ENCODE measurements around the gene C1QB.
A peak's percentile ranks its signal among the peaks of the same experiment; 100 is the strongest.
"Not testable (repeated sequence)": the region's sequence is repeated elsewhere in the genome, so short reads cannot be mapped to it uniquely, and the experiment has no call there.

C1QB gene

DNA sequence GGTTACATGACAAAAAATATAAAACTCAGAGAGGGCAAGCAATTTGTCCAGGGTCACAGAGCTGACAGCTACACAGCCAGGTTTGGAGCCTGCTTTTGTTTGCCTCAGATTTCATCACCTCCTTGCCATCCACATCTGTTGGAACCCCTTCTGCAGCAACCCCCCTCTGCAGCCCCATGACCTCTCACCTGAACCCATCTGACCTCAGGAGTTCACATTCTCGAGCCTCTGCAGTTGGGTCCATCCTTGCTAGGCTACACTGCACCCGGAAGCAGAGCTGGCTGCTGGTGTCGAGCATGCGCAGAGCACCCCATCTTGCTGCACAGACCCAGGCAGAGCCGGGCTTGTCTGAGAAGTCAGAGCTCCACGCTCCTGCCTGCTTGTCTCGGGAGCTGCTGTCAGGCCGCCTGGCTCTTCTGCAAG, 10.0 kb downstream of the C1QB start:
- Histone ChIP-seq H3K36me3 (ENCODE audit: control insufficient read depth, insufficient read depth, low read length) (no peaks in the 10 kb centered on the region), H3K27ac (ENCODE audit: insufficient read depth, low read depth, low read length, poor library complexity, severe bottlenecking) (no peak overlapping the region), H3K4me3 (ENCODE audit: insufficient read depth, low read depth, low read length) (no peak overlapping the region), H3K27me3 (ENCODE audit: control insufficient read depth, insufficient read depth, low read length, poor library complexity, severe bottlenecking) (no peaks in the 10 kb centered on the region), H3K9me3 (ENCODE audit: control insufficient read depth, low read length) (no peaks in the 10 kb centered on the region), H3K4me1 (ENCODE audit: control insufficient read depth, insufficient read depth, low read length) (no peaks in the 10 kb centered on the region)
- 91 to 93% methylated on average over 8 of the region's 8 CpGs for WGBS, 2 experiments

DNA sequence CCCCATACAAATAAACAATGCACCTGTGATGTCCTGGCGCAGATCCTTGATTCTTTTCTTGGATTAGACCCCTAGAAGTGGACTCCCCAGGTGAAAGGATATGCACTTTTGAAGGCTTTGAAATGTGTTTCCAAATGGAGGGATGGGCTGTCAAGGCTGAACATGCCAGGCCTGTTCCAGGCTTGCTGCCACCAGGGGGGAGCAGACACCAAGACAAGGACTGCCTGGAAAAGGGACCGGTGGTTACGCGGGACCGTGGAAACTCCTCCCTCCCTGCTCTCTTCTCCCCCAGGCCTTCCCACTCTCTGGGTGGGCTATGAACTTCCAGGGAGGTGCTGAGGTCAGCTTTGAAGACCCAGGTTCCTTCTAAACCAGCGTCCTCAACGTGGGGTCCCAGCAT, 12.7 kb downstream of the C1QB start:
- no peaks in the 10 kb centered on the region for H3K36me3 ChIP-seq (ENCODE audit: control insufficient read depth, insufficient read depth, low read length)
- no peaks in the 10 kb centered on the region for H3K4me1 ChIP-seq (ENCODE audit: control insufficient read depth, insufficient read depth, low read length)
- no peak overlapping the region for H3K4me3 ChIP-seq (ENCODE audit: insufficient read depth, low read depth, low read length)
- WGBS, 2 experiments = 41 to 43% methylated on average over 7 of the region's 7 CpGs
- H3K27me3 ChIP-seq (ENCODE audit: control insufficient read depth, insufficient read depth, low read length, poor library complexity, severe bottlenecking) = no peaks in the 10 kb centered on the region
- no peak overlapping the region for H3K27ac ChIP-seq (ENCODE audit: insufficient read depth, low read depth, low read length, poor library complexity, severe bottlenecking)
- H3K9me3 ChIP-seq (ENCODE audit: control insufficient read depth, low read length) = no peaks in the 10 kb centered on the region

DNA sequence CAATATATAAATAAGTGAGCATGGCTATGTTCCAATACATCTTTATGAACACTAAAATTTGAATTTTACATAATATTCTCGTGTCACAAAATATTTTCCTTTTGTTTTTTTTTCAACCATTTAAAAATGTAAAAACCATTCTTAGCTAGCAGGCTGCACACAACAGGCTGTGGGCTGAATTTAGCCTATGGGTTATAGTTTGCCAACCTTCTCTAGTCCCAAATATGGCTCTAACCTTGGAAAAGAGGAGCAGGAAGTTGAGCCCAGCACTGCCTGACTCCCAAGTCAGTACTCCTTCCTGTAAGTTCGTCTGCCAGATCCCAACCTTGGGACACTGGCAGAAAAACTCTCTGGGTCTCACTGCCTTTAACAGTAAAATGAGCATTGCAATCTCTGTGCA, 13.4 kb downstream of the C1QB start:
- H3K27ac ChIP-seq (ENCODE audit: insufficient read depth, low read depth, low read length, poor library complexity, severe bottlenecking) = no peak overlapping the region
- WGBS, 2 experiments = 82 to 100% methylated on average over 1 to 2 of the region's 2 CpGs
- no peak overlapping the region for H3K4me3 ChIP-seq (ENCODE audit: insufficient read depth, low read depth, low read length)
- H3K36me3 ChIP-seq (ENCODE audit: control insufficient read depth, insufficient read depth, low read length) = no peaks in the 10 kb centered on the region
- H3K9me3 ChIP-seq (ENCODE audit: control insufficient read depth, low read length) = no peaks in the 10 kb centered on the region
- no peaks in the 10 kb centered on the region for H3K27me3 ChIP-seq (ENCODE audit: control insufficient read depth, insufficient read depth, low read length, poor library complexity, severe bottlenecking)
- no peaks in the 10 kb centered on the region for H3K4me1 ChIP-seq (ENCODE audit: control insufficient read depth, insufficient read depth, low read length)

DNA sequence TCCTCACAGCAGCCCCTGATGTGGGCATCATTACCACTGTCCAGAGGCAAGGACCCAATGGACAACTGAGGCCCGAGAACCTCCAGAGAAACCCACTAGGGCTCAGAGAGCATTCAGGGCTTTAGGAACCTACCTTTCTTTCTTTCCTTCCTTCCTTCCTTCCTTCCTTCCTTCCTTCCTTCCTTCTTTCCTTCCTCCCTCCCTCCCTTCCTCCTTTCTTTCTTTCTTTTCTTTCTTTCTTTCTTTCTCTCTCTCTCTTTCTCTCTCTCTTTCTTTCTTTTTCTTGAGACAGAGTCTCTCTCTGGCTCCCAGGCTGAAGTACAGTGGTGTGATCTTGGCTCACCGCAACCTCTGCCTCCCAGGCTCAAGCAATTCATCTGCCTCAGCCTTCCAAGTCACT, 15.8 kb downstream of the C1QB start:
- not testable (repeated sequence) for H3K36me3 ChIP-seq (ENCODE audit: control insufficient read depth, insufficient read depth, low read length); H3K9me3 ChIP-seq (ENCODE audit: control insufficient read depth, low read length); H3K27me3 ChIP-seq (ENCODE audit: control insufficient read depth, insufficient read depth, low read length, poor library complexity, severe bottlenecking); H3K4me3 ChIP-seq (ENCODE audit: insufficient read depth, low read depth, low read length); H3K27ac ChIP-seq (ENCODE audit: insufficient read depth, low read depth, low read length, poor library complexity, severe bottlenecking)
- H3K4me1 ChIP-seq (ENCODE audit: control insufficient read depth, insufficient read depth, low read length) = peaks cover 11% of the 10 kb centered on the region
- WGBS, 2 experiments = 91 to 92% methylated on average over 2 of the region's 2 CpGs

DNA sequence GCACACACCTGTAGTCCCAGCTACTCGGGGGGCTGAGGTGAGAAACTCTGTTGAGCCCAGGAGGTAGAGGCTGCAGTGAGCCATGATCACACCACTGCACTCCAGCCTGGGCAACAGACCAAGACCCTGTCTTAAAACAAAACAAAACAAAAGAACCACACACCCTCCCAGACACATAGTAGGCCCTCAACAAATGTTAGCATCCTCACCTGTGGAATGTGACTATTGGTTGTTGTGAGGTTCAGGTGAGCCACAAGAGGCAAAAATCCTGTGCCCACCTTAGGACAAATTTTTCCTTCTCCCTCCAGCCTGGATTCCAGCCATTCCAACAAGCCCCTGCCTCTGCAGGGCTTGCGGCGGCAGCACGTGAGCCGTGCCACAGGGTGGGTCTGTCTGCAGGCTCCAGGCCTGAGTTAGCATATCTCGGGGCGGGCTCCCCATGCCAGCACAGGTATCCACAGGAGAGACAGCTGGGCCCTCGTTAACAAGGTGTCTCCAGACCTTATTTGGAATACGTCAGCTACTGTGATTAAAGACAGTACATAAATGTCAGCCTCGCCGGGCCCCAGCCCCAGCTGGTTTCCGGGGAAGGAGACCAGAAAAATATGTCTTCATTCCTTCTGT, 17.4 kb downstream of the C1QB start:
- H3K36me3 ChIP-seq (ENCODE audit: control insufficient read depth, insufficient read depth, low read length) = no peaks in the 10 kb centered on the region
- 83 to 85% methylated on average over 12 of the region's 12 CpGs for WGBS, 2 experiments
- no peak overlapping the region for H3K27ac ChIP-seq (ENCODE audit: insufficient read depth, low read depth, low read length, poor library complexity, severe bottlenecking)
- no peak overlapping the region for H3K4me3 ChIP-seq (ENCODE audit: insufficient read depth, low read depth, low read length)
- H3K9me3 ChIP-seq (ENCODE audit: control insufficient read depth, low read length) = no peaks in the 10 kb centered on the region
- H3K4me1 ChIP-seq (ENCODE audit: control insufficient read depth, insufficient read depth, low read length) = peaks cover 11% of the 10 kb centered on the region
- H3K27me3 ChIP-seq (ENCODE audit: control insufficient read depth, insufficient read depth, low read length, poor library complexity, severe bottlenecking) = no peaks in the 10 kb centered on the region

DNA sequence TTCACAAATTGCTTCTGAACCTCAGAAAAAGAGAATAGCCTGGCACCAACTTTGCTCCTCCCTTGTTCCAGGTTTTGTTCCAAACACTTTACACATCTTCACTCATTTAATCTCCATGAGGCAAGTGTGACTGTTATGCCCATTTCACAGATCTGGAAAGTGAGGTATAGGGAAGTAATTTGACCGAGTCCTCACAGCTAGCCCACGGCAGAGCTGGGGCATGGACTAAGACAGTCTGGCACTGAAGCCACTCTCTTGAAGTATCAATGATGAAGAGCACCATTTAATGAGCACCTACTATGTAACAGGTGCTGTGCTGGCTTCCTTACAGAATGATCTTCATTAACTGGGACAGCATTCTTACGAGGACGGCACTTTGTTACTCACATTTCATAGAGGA, 19.0 kb downstream of the C1QB start:
- no peaks in the 10 kb centered on the region for H3K9me3 ChIP-seq (ENCODE audit: control insufficient read depth, low read length)
- no peaks in the 10 kb centered on the region for H3K36me3 ChIP-seq (ENCODE audit: control insufficient read depth, insufficient read depth, low read length)
- 94 to 96% methylated on average over 4 of the region's 4 CpGs for WGBS, 2 experiments
- peaks cover 13% of the 10 kb centered on the region for H3K4me1 ChIP-seq (ENCODE audit: control insufficient read depth, insufficient read depth, low read length)
- no peaks in the 10 kb centered on the region for H3K27me3 ChIP-seq (ENCODE audit: control insufficient read depth, insufficient read depth, low read length, poor library complexity, severe bottlenecking)
- no peak overlapping the region for H3K27ac ChIP-seq (ENCODE audit: insufficient read depth, low read depth, low read length, poor library complexity, severe bottlenecking)
- H3K4me3 ChIP-seq (ENCODE audit: insufficient read depth, low read depth, low read length) = no peak overlapping the region

DNA sequence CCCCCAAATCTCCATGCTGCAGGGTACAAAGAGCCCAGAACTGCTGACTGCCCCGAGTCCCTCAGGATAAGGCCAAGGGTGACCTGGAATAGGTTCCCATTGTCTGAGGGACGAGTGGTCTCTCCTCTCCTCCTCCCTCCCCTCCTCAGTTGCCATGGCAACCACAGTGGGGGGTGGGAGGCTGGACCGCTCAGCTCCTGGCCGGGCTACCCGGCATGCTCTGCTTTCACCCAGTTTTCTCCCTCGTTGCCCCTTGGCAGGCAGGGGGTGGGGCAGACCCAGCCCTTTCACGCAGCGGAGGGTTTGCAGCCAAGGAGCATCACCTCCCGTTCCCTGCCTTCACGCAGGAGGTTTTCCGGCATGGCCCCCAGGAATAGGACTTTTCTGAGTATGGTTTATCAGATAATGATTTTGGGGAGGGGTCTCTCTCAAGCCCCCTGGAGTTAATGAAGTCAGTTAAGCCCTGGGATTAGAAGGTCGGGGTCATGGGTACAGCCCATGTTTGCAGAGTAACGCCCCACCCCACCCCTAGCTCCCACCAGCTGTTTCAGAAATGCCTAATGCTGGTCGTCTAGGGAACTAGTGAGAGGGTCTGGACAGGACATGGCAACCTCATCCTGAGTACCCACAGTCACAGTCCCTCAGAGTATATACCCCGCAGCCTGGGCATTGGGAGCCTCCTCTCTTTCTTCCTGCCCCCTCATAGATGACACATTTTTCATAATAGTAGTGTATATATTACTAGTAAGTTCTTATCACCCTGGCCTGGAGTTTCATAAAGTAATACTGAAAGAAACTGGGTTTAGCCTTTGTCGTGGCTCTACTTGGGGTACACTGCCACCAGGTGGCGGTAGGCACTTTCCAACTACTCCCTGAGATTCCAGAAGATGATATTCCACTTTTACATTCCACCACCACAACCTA, 20.7 kb downstream of the C1QB start:
- Histone ChIP-seq H3K4me3 (ENCODE audit: insufficient read depth, low read depth, low read length) (no peak overlapping the region), H3K27ac (ENCODE audit: insufficient read depth, low read depth, low read length, poor library complexity, severe bottlenecking) (peak overlapping the region; percentile 77), H3K27me3 (ENCODE audit: control insufficient read depth, insufficient read depth, low read length, poor library complexity, severe bottlenecking) (no peaks in the 10 kb centered on the region), H3K9me3 (ENCODE audit: control insufficient read depth, low read length) (no peaks in the 10 kb centered on the region), H3K4me1 (ENCODE audit: control insufficient read depth, insufficient read depth, low read length) (peaks cover 23% of the 10 kb centered on the region), H3K36me3 (ENCODE audit: control insufficient read depth, insufficient read depth, low read length) (no peaks in the 10 kb centered on the region)
- 10 to 19% methylated on average over 16 to 17 of the region's 17 CpGs for WGBS, 2 experiments

DNA sequence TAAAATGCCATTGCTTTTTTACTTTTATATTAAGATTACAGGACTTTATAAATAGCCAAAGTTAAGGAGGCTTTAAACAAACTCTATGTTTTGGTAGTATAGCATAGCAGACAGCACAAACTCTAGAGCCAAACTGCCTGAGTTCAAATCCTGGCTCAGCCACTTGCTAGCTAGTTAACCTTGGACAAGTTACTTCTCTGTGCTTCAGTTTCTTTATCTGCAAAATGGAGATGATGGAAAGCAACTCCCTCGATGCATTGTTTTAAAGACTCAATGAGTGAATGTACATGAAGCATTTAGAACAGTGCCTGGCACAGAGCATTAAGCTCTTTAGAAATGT, 21.3 kb downstream of the C1QB start:
- Histone ChIP-seq H3K4me1 (ENCODE audit: control insufficient read depth, insufficient read depth, low read length) (peaks cover 23% of the 10 kb centered on the region), H3K36me3 (ENCODE audit: control insufficient read depth, insufficient read depth, low read length) (no peaks in the 10 kb centered on the region), H3K27ac (ENCODE audit: insufficient read depth, low read depth, low read length, poor library complexity, severe bottlenecking) (no peak overlapping the region), H3K9me3 (ENCODE audit: control insufficient read depth, low read length) (no peaks in the 10 kb centered on the region), H3K27me3 (ENCODE audit: control insufficient read depth, insufficient read depth, low read length, poor library complexity, severe bottlenecking) (no peaks in the 10 kb centered on the region), H3K4me3 (ENCODE audit: insufficient read depth, low read depth, low read length) (no peak overlapping the region)
- 60 to 67% methylated on average over 1 of the region's 1 CpG for WGBS, 2 experiments

DNA sequence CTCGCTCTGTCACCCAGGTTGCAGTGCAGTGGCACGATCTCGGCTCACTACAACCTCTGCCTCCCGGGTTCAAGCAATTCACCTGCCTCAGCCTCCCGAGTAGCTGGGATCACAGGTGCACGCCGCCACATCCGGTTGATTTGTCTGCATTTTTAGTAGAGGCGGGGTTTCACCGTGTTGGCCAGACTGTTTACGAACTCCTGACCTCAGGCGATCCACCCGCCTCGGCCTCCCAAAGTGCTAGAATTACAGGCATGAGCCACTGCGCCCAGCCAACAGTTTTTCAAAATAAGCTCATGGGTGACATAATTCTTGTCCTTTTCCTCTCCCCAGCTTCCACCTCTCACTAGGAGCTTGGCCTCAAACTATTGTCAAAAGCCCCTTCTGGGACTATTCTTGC, 23.1 kb downstream of the C1QB start:
- H3K36me3 ChIP-seq (ENCODE audit: control insufficient read depth, insufficient read depth, low read length); H3K27ac ChIP-seq (ENCODE audit: insufficient read depth, low read depth, low read length, poor library complexity, severe bottlenecking); H3K9me3 ChIP-seq (ENCODE audit: control insufficient read depth, low read length); H3K27me3 ChIP-seq (ENCODE audit: control insufficient read depth, insufficient read depth, low read length, poor library complexity, severe bottlenecking); H3K4me3 ChIP-seq (ENCODE audit: insufficient read depth, low read depth, low read length): not testable (repeated sequence)
- 92 to 94% methylated on average over 15 of the region's 15 CpGs for WGBS, 2 experiments
- H3K4me1 ChIP-seq (ENCODE audit: control insufficient read depth, insufficient read depth, low read length) = peaks cover 26% of the 10 kb centered on the region

DNA sequence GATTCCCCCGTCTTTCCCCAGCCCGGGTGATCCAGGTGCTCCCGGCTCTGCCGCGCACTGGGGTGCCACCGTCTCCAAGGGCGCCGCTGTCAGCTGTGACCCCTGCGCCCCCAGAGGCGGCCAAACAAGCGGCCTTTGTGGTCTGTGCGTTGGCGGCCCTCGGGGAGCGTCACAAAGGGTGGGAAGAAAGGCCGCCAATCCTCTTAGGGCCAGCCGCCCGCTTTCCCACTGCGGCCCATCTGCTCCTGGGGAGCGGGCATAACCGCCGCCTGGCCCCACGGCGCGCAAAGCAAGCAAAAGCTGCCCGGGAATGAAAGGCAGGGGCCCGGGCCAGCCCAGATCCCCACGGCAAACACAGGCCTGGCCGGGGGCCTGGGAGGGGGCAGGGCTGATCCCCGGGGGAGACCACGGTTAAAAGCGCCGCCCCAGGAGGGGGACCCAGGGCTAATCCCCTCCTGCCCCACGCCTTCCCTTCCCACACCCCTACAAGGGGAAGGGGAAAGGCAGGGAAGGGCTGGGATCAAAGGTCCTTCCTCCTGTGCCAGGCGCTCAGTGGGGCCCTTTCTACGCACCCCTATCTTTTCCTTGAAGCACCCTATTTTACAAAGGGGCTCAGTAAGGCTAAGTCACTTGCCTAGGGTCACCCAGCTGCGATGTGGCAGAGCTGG, 24.0 kb downstream of the C1QB start:
- 74 to 80% methylated on average over 37 of the region's 37 CpGs for WGBS, 2 experiments
- Histone ChIP-seq H3K36me3 (ENCODE audit: control insufficient read depth, insufficient read depth, low read length) (no peaks in the 10 kb centered on the region), H3K27me3 (ENCODE audit: control insufficient read depth, insufficient read depth, low read length, poor library complexity, severe bottlenecking) (no peaks in the 10 kb centered on the region), H3K4me3 (ENCODE audit: insufficient read depth, low read depth, low read length) (no peak overlapping the region), H3K4me1 (ENCODE audit: control insufficient read depth, insufficient read depth, low read length) (peaks cover 26% of the 10 kb centered on the region), H3K9me3 (ENCODE audit: control insufficient read depth, low read length) (no peaks in the 10 kb centered on the region), H3K27ac (ENCODE audit: insufficient read depth, low read depth, low read length, poor library complexity, severe bottlenecking) (no peak overlapping the region)

Measured in ectodermal cell (in vitro differentiated cells).